SK-N-MC (cell line): ENCODE data around the gene MEI1.

Experiments used
- EZH2 ChIP-seq: fragments of 200-600 bp; sonication (generic); IDR thresholded peaks from one replicate; pipeline ENCODE4 v1.6.1; 2017; ENCODE audit warnings: antibody characterized with exemption
- POLR2AphosphoS5 ChIP-seq: IDR thresholded peaks from 2 replicates; pipeline ENCODE4 v1.6.1; 2012; ENCODE audit warnings: mild to moderate bottlenecking, low read depth, low read length, borderline replicate concordance

DNA sequence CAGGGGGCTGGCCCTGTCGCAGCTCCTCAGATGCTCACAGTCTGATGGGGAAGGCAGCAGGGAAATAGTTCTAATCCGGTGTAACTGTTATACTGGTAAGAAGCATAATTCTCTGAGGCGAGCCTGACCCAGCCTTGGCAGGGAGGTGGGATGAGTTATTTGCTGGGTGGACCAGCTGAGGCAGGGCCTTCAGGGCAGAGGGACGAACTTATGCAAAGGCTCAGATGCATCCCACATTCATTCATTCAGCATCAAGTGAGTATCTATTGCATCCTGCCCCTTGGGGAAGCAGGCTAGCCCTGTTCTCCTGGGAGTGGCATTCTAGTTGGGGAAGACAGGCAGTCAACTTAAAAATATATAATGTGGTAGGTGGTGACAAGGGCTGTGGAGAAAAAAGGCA, 120.0 kb downstream of the MEI1 start:
- TF ChIP-seq POLR2AphosphoS5 (no peak), EZH2 (no peak)
